Mesenchymal stem cell (in vitro differentiated cells and primary cell): Measurements from ENCODE around the gene DICER1.

ENCODE experiments used
- DNase-seq: peaks from one replicate; pipeline ENCODE4 v3.0.0-alpha.2; 2013
- H2AFZ ChIP-seq: one replicate; pipeline ENCODE4 v1.6.1; 2013; ENCODE audit warnings: low read depth, mild to moderate bottlenecking, control low read depth, inconsistent platforms, low read length, moderate library complexity
- H2AK5ac ChIP-seq: 2 replicates; pipeline ENCODE4 v1.6.1; 2013; ENCODE audit warnings: low read length, moderate library complexity, mild to moderate bottlenecking, inconsistent platforms; ENCODE audit not compliant: severe bottlenecking
- H2BK120ac ChIP-seq: one replicate; pipeline ENCODE4 v1.6.1; 2013; ENCODE audit warnings: low read depth, mild to moderate bottlenecking, inconsistent platforms, low read length, moderate library complexity
- H2BK12ac ChIP-seq, 2 experiments: one replicate each; pipeline ENCODE4 v1.6.1; 2013; ENCODE audit warnings: inconsistent platforms in 2 of 2, low read length in 2 of 2, mild to moderate bottlenecking in 2 of 2, moderate library complexity in 2 of 2, control low read depth in 1 of 2
- H2BK15ac ChIP-seq: one replicate; pipeline ENCODE4 v1.6.1; 2013; ENCODE audit warnings: mild to moderate bottlenecking, low read depth, inconsistent platforms; ENCODE audit not compliant: poor library complexity, severe bottlenecking
- H2BK5ac ChIP-seq: 2 replicates; pipeline ENCODE4 v1.6.1; 2013; ENCODE audit warnings: low read depth, mild to moderate bottlenecking, low read length, control low read depth, inconsistent platforms; ENCODE audit not compliant: poor library complexity, severe bottlenecking
- H3K14ac ChIP-seq, 2 experiments: one replicate each; pipeline ENCODE4 v1.6.1; 2013; ENCODE audit warnings: inconsistent platforms in 2 of 2, low read length in 2 of 2, control low read depth in 1 of 2, mild to moderate bottlenecking in 1 of 2, moderate library complexity in 1 of 2
- H3K18ac ChIP-seq, 2 experiments: one replicate each; pipeline ENCODE4 v1.6.1; 2013; ENCODE audit warnings: inconsistent platforms in 2 of 2, low read length in 2 of 2, control low read depth in 1 of 2, low read depth in 1 of 2, mild to moderate bottlenecking in 1 of 2
- H3K23ac ChIP-seq, 2 experiments: one replicate each; pipeline ENCODE4 v1.6.1; 2013; ENCODE audit warnings: inconsistent platforms in 2 of 2, low read length in 2 of 2, mild to moderate bottlenecking in 2 of 2, moderate library complexity in 2 of 2, control low read depth in 1 of 2
- H3K27ac ChIP-seq: 2 replicates; pipeline ENCODE4 v1.5.1; 2013; ENCODE audit warnings: mild to moderate bottlenecking, moderate library complexity, low read length, control low read depth, inconsistent platforms; ENCODE audit not compliant: poor library complexity, severe bottlenecking
- H3K27me3 ChIP-seq, 2 experiments: 2 replicates each; pipeline versions ENCODE4 v1.6.1 to v1.7.0; 2013; ENCODE audit warnings: low read length in 2 of 2, mild to moderate bottlenecking in 2 of 2, moderate library complexity in 2 of 2, control low read depth in 1 of 2, inconsistent platforms in 1 of 2; ENCODE audit not compliant: control insufficient read depth in 1 of 2, insufficient read depth in 1 of 2
- H3K36me3 ChIP-seq, 2 experiments: 2 replicates each; pipeline versions ENCODE4 v1.6.1 to v1.7.0; 2013; ENCODE audit warnings: low read length in 2 of 2, control low read depth in 1 of 2, inconsistent platforms in 1 of 2, low read depth in 1 of 2, mild to moderate bottlenecking in 1 of 2; ENCODE audit not compliant: insufficient read depth in 2 of 2, control insufficient read depth in 1 of 2
- H3K4ac ChIP-seq, 2 experiments: one replicate each; pipeline ENCODE4 v1.6.1; 2013; ENCODE audit warnings: inconsistent platforms in 2 of 2, low read length in 2 of 2, mild to moderate bottlenecking in 2 of 2, moderate library complexity in 2 of 2, control low read depth in 1 of 2, low read depth in 1 of 2
- H3K4me1 ChIP-seq: 2 replicates; pipeline ENCODE4 v1.6.1; 2013; ENCODE audit warnings: low read depth, low read length, control low read depth; ENCODE audit not compliant: control insufficient read depth, insufficient read depth
- H3K4me2 ChIP-seq: 2 replicates; pipeline ENCODE4 v1.6.1; 2013; ENCODE audit warnings: low read length, mild to moderate bottlenecking, inconsistent platforms; ENCODE audit not compliant: poor library complexity, severe bottlenecking
- H3K4me3 ChIP-seq, 2 experiments: 2 replicates each; pipeline versions ENCODE4 v1.5.1 to v1.7.0; 2013; ENCODE audit warnings: low read length in 2 of 2, mild to moderate bottlenecking in 2 of 2, control low read depth in 1 of 2, low read depth in 1 of 2; ENCODE audit not compliant: insufficient read depth in 1 of 2
- H3K79me1 ChIP-seq: replicated peaks from 2 replicates; pipeline ENCODE4 v1.6.1; 2013; ENCODE audit warnings: mild to moderate bottlenecking, control low read depth, low read length, inconsistent platforms; ENCODE audit not compliant: poor library complexity, severe bottlenecking
- H3K9ac ChIP-seq: 2 replicates; pipeline ENCODE4 v1.7.0; 2013; ENCODE audit warnings: mild to moderate bottlenecking, low read length, moderate library complexity
- H3K9me3 ChIP-seq: 2 replicates; pipeline ENCODE4 v1.7.0; 2013; ENCODE audit warnings: mild to moderate bottlenecking, low read length; ENCODE audit not compliant: control insufficient read depth
- H4K8ac ChIP-seq: one replicate; pipeline ENCODE4 v1.6.1; 2013; ENCODE audit warnings: inconsistent platforms, mild to moderate bottlenecking, low read length, moderate library complexity
- H4K91ac ChIP-seq: one replicate; pipeline ENCODE4 v1.6.1; 2013; ENCODE audit warnings: mild to moderate bottlenecking, low read length, inconsistent platforms
- WGBS: methylation state at CpG from one replicate; pipeline ENCODE4 v1.1.7; 2013; ENCODE audit warnings: mixed read lengths; 5-methylcytosine and 5-hydroxymethylcytosine counted together

Gene DICER1

DNA sequence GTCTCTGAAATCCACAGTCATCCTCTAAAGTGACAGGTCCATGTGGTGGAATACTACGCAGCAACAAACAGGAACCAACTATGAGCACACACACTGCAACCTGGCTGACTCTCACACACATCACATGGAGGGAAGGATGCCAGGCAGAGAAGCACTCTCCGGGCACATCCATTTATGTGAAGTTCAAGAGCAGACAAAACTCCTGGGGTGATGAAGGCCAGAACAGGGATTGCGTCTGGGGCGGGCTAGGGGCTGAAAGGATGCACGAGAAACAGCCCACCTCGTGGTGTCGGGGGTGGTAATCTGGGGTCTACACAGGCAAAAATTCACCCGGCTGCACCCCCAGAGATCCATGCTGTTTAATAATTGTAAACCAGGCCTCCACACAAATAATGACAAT lies 100.2 kb downstream of the DICER1 start:
- Histone ChIP-seq H3K4me2 (no peak overlapping the region), H3K36me3 (no peaks in the 10 kb centered on the region), H3K27ac (no peak overlapping the region), H2AFZ (no peak overlapping the region), H3K4ac (no peak overlapping the region), H4K91ac (no peak overlapping the region), H4K8ac (no peak overlapping the region), H2AK5ac (no peak overlapping the region), H3K9me3 (no peaks in the 10 kb centered on the region), H3K23ac (no peak overlapping the region), H2BK120ac (no peak overlapping the region), H3K14ac (no peak overlapping the region), H3K79me1 (no peaks in the 10 kb centered on the region), H2BK12ac (no peak overlapping the region), H3K18ac (no peak overlapping the region), H3K9ac (no peak overlapping the region), H2BK5ac (no peak overlapping the region), H3K4me1 (peaks cover 3% of the 10 kb centered on the region), H2BK15ac (no peak overlapping the region), H3K4me3 (no peak overlapping the region), H3K27me3 (peaks cover 7 to 27% of the 10 kb centered on the region in 2 experiments)
- WGBS = 75% methylated on average over 8 of the region's 8 CpGs
- no peak for DNase-seq

- H3K9me3 ChIP-seq = no peaks in the 10 kb centered on the region
- H2AFZ ChIP-seq = no peak overlapping the region
- H4K8ac ChIP-seq = no peak overlapping the region
- H3K27me3 ChIP-seq = peaks cover 7 to 23% of the 10 kb centered on the region in 2 experiments
- 81% methylated on average over 10 of the region's 10 CpGs for WGBS
- DNase-seq = no peak
- no peak overlapping the region for H3K27ac ChIP-seq
- no peak overlapping the region for H2BK15ac ChIP-seq
- no peak overlapping the region for H2AK5ac ChIP-seq
- H3K4me2 ChIP-seq = no peak overlapping the region
- no peak overlapping the region for H3K18ac ChIP-seq
- no peaks in the 10 kb centered on the region for H3K36me3 ChIP-seq
- H3K9ac ChIP-seq = no peak overlapping the region
- no peak overlapping the region for H2BK120ac ChIP-seq
- no peak overlapping the region for H4K91ac ChIP-seq
- no peaks in the 10 kb centered on the region for H3K79me1 ChIP-seq
- no peak overlapping the region for H2BK5ac ChIP-seq
- no peak overlapping the region for H3K23ac ChIP-seq
- H3K4me3 ChIP-seq = no peak overlapping the region
- H3K4me1 ChIP-seq = peaks cover 3% of the 10 kb centered on the region
- no peak overlapping the region for H2BK12ac ChIP-seq
- H3K4ac ChIP-seq = no peak overlapping the region
- no peak overlapping the region for H3K14ac ChIP-seq
Measured at GRCh38 chr14:95056476-95056875, 100.9 kb downstream of the DICER1 start.

DNA sequence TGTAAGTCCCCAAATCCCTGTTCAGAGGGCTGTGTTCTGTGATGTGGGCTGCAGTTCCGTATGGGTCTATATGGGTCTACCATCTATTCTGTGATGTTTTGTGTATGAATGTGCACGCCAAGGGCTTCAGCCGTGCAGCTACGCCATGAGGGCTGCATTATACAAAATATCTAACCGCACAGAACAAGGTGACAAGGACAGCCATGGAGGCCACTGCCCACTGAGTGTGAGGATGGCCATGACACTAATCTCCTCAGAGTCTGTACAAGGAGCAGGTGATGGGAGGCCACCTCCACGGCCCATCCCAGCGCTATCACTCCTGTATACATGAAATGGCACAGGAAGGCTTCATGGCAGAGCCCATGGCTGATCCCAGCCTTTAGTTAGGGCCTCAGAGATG lies 102.0 kb downstream of the DICER1 start:
- H3K4ac ChIP-seq = no peak overlapping the region
- no peak overlapping the region for H2AK5ac ChIP-seq
- peaks cover 8 to 34% of the 10 kb centered on the region in 2 experiments for H3K27me3 ChIP-seq
- H4K8ac ChIP-seq = no peak overlapping the region
- no peak for DNase-seq
- H3K4me3 ChIP-seq = no peak overlapping the region
- H2BK120ac ChIP-seq = no peak overlapping the region
- H3K9me3 ChIP-seq = no peaks in the 10 kb centered on the region
- no peaks in the 10 kb centered on the region for H3K79me1 ChIP-seq
- no peak overlapping the region for H2BK5ac ChIP-seq
- no peak overlapping the region for H3K18ac ChIP-seq
- H4K91ac ChIP-seq = no peak overlapping the region
- no peak overlapping the region for H3K23ac ChIP-seq
- 90% methylated on average over 7 of the region's 7 CpGs for WGBS
- no peak overlapping the region for H3K27ac ChIP-seq
- no peak overlapping the region for H3K9ac ChIP-seq
- no peak overlapping the region for H3K14ac ChIP-seq
- no peak overlapping the region for H2BK12ac ChIP-seq
- H2BK15ac ChIP-seq = no peak overlapping the region
- H3K4me1 ChIP-seq = peaks cover 5% of the 10 kb centered on the region
- no peak overlapping the region for H2AFZ ChIP-seq
- H3K4me2 ChIP-seq = no peak overlapping the region
- no peaks in the 10 kb centered on the region for H3K36me3 ChIP-seq

DNA sequence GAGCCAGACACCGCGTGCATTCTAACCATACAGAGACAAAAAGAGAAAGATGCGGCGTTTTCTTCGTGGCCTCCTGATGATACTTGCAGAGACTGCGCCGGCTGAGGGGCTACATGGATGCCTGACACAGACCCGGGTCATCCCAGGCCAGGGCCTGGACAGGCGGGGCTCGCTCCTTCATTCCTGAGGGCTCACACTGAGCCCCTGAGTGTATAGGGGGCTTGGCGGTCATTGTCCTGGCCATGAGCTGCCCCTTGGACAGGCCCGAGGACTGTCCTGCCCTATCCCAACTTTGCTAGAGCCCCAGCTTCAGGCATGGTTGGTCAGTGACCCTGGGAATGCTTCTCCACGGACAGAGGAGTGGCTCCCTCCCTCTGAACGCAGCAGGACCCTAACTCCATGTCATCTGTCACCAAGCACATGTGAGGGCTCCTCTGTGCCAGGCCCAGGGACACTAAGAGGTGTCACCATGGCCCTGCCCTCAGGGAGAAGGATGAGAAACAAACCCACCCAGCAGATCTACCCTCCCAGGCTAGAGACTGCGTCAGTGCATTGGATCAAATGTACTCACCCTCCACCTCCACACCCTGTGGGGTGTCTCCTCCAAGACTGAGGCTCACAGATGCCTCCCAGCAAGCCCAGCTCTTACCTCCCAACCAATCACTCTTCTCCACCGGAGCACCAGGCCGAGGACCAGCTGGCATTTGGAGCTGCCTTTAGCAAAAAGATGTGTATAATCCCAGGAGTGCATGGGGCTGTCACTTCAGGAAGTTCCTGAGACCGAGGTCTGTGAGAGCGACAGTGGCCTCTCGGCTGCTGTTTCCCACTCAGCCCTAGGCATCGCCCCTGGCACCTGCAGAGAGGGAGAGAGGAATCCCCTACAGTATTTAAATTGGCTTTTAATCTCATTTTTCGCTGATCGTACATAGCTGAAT lies 102.7 kb downstream of the DICER1 start:
- no peak overlapping the region for H3K18ac ChIP-seq
- DNase-seq = no peak

More for the DNA sequence above, 102.7 kb downstream of the DICER1 start:
- no peak overlapping the region for H3K23ac ChIP-seq
- no peak overlapping the region for H4K8ac ChIP-seq
- H3K9ac ChIP-seq = no peak overlapping the region
- H2BK15ac ChIP-seq = no peak overlapping the region
- no peak overlapping the region for H3K4me2 ChIP-seq
- H3K27ac ChIP-seq = no peak overlapping the region
- no peak overlapping the region for H2AFZ ChIP-seq
- H3K4me1 ChIP-seq = peaks cover 5% of the 10 kb centered on the region
- H2BK120ac ChIP-seq = no peak overlapping the region
- no peak overlapping the region for H2AK5ac ChIP-seq
- no peak overlapping the region for H2BK5ac ChIP-seq
- no peak overlapping the region for H3K4ac ChIP-seq
- no peak overlapping the region for H4K91ac ChIP-seq
- H3K36me3 ChIP-seq = no peaks in the 10 kb centered on the region
- WGBS = 84% methylated on average over 23 of the region's 23 CpGs
- no peak overlapping the region for H2BK12ac ChIP-seq
- H3K4me3 ChIP-seq = no peak overlapping the region
- H3K79me1 ChIP-seq = no peaks in the 10 kb centered on the region
- no peak overlapping the region for H3K14ac ChIP-seq
- H3K9me3 ChIP-seq = no peaks in the 10 kb centered on the region
- peaks cover 8 to 41% of the 10 kb centered on the region in 2 experiments for H3K27me3 ChIP-seq
